GM19023 (cell line): ENCODE results near the gene PRG3.

Experiments
- ATAC-seq: cut with Tn5 transposase; IDR thresholded peaks from one replicate; pipeline ENCODE4 v1.9.1; 2021; ENCODE audit warnings: mild to moderate bottlenecking, moderate library complexity; ENCODE audit not compliant: unreplicated experiment

PRG3 gene, protein sequence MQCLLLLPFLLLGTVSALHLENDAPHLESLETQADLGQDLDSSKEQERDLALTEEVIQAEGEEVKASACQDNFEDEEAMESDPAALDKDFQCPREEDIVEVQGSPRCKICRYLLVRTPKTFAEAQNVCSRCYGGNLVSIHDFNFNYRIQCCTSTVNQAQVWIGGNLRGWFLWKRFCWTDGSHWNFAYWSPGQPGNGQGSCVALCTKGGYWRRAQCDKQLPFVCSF

DNA sequence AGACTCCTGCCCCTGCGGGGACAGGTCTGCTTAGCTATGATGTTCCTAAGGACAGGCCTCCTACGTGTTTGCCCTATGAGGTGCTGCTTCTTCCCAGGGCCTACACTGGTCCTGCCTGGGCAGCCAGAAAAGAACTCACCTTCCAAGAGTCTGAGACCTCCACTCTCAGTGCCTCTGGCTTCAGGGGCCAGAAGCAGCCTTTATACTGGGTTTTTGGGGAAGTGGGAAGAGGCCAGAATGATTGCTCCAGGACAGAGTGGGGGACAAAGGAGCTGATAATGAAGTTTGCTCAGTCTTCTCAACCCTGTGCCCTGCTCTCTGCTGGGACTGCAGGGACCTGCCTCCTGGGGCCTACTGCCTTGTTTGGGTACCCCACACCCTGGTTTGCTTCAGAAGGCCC is at the start of gene PRG3:
TSS of gene PRG3 (minus strand) at position 176 of the 400 bp plus-strand sequence. CDS start 442 bp downstream, outside the sequence.
- ATAC-seq: no peak

DNA sequence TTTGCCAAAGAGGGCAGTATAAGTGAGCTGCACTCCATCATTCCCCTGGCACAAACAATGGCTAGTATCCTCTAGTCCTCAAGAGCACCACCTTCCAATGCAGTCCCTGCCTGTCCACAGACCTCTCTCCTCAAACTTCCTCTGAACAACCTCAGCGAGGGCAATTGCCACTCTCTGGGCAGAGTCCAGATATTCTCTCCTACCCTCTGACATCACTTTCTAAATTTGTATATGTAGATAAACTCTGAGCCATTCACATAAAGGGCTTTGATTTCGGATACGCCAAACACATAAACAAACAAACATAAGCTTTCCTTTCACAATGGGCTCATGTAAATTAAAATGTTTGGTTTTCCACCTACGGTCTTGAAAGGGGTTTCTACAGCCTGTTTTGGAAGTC is 49.0 kb upstream of the PRG3 start:
- no peak for ATAC-seq

DNA sequence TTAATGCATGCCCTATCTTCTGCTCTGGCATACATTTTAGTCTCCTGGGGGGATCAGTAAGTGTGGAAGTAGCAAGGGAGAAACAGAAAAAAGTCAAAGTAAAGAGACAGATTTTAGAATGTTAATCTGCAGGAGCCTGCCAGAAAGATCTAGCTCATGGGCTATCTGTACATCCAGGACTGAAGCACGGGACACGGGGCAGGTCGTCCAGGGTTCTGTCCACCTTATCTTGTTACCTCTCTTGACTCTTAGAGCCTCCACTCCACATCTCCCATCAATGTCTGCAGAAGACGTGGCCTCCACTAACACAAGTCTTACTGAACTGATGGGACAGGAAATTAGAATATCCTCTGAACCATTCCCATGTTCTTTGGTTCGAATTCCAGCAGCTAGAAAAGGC is 47.7 kb upstream of the PRG3 start:
- no peak for ATAC-seq

DNA sequence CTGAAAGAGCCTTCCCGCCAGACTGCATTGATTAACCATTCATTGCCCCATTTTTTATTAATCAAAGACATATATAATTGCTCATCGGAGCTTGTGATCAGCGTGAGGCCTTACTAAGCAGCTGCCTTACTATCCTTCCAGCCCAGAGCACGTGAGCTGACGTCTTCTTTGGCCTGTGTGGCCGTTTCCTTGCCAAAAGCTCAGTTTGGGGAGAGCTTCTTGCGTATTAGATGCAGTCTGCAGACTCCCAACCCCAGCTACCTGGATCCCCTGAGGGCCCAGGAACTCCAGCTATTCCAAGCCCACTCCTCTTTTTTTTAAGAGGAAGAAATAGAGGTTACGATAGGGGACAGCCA is 46.8 kb upstream of the PRG3 start:
- ATAC-seq: no peak

DNA sequence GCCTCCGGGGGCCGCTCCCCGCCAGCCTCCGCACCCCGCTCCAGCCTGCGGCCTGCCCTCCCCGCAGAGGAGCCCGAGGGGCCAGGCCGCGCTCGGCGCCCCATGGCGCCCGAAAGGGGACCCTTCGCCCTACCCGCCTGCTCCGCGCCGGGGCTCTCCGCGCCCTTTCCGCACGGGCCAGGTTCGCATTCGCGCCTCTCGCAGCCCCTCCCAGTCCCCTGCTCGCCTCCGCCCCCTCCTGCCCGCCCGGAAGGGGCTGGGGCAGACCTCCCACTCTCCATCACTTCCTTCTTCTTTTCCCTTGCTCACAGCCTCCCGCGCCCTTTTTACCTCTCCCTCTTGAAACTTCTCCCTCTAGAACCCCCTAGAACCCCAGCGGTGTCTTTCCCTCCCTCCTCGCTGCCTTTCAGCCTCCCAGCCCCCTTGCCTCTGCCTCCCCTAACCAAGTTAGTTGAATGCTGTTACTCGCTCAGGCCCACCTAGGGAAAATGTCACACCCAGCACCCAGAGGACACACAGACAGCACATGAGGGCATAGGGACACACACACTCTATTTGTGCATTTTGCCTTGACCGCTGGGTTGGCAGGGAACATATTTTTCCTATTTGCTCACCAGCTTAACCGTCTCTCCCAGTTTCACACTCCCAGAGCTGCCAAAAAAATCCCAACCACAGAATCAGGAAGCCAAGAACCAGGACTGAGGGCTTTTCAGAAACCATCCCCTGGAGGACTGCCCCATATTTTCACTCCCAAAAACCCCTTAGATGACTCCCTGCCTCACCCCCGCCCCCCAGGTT is 46.2 kb upstream of the PRG3 start, which contains the start of gene SLC43A3:
TSS of gene SLC43A3 (minus strand) at position 193 of the 798 bp plus-strand sequence. CDS start 949 bp downstream, outside the sequence.
- peak; percentile 59 for ATAC-seq

DNA sequence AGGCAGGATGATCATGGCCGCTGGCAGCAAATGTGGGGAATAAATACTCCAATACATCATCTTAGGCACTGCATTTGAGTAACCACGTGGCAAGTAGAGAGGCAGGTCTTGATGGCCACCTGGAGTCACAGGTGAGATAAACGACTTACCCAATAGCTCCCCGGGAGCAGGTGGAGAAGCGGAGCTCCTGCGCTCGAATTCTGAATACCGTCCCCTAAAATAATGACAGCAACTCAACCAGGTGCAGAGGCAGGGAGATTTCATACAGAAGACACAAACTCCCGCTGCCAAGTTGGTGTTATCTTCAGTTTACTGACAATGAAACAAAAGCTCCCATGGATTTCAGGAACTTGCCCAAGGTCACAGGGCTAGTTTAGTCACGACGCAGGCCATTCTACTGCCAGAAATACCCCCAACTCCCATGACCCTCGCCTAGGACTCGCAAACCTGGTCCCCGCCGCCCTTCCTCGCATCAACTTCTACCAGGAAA is 45.5 kb upstream of the PRG3 start:
- ATAC-seq: no peak

DNA sequence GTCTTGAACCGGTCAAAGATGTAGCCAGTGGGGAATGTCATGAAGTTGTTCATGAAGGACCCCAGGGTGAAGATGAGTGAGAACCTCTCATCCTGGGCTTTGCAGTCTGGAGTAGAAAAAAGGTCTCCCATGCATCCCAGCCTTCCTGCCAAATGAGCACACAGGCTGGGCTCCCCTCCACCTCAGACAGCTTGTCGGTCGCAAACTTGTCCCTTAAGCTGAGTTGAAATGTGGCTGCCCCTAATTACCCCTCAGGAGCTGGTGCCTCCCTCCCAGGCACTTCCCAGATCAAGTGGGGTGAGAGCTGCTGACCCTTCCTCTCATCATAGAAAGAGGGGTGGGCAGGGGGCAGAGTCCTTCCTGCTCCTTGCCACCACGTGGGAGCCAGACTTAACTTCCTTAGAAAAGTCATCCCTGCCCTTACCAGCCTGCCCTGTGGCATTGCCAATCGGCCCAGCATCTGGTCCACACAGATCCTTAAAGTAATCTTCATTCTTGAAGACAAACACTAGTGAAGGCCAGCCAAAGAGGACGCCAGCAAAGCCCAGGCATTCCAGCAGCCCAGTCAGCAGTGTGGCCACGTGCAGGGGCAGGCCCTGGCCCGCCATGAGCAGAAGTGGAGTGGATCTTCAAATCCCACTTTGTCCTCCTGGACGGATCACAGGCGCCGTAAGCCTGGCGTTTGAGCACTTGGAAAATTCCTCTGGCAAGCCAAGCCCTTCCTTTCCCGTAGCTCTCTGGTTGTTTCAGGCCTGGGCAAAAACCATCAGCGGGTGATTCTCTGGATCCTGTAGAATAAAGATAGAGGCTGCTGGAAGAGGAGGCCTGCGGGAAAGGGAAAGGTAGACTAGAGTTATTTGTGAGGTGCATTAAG is 44.9 kb upstream of the PRG3 start:
- ATAC-seq: no peak

DNA sequence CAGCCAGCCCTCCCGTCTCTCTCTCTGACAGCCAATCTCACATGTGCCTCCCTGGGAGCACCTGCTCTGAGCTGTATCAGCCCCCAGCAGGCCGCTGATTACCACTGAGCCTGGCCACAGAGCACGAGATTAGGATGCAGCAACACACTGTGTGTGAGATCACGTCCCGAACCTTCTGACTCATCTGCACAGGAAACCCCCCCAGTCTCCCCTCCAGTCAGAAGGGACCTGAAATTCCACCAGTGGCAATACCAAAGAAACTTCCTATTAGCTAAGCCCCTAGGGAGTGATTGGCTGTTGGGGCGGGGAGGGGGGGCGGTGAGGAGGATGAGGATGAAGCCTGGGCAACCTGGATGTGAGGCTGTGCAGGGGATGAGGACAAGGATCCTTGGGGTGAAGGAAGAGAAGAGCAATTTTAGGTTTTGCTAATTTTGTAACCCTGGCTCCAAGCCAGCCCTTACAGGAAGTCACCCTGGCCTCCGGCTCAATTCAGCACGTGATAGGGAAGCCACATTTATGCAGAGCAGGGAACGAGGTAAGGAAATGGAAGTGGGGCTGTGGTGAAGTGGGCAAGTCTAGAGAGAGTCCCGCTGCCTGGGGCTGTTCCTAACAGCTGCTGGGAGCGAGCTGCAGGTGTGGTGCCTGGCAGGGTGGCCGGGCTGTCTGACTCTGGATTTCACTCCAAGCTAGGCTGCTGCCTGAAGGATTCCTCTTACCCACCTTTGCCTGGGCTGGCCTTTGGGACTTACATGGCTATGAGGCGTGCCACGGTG is 44.0 kb upstream of the PRG3 start:
- peak; percentile 90 for ATAC-seq

DNA sequence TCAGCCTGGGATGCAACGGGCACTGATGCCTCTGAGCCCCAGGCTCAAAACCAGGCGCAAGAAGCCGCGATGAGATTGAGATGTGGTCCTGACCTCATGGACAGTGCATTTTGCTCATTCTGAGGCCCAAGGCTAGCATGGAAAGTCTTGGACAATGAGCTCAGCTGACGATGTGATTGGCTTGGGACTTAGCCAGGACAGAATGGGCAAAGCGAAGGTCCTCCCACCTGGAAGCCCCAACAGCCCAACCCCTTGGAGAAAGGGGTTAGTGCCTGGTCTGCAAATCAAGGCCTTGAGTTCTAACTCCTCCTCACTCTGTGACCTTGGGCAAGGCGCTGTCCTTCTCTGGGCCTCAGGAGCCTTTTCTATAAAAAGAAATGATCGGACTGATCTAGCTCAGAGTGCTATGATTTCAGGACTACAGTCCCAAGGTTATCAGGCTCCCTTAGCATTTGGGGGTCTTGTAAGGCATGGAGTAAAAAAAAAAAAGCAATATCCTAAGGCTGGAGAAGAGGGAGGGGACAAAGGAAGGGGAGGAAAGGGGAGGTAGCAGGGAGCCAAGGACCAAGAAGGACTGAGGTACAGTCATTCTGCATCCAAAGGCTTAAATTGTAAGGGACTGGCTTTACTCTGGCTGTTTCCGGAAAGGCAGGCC is 43.3 kb upstream of the PRG3 start:
- ATAC-seq: no peak

DNA sequence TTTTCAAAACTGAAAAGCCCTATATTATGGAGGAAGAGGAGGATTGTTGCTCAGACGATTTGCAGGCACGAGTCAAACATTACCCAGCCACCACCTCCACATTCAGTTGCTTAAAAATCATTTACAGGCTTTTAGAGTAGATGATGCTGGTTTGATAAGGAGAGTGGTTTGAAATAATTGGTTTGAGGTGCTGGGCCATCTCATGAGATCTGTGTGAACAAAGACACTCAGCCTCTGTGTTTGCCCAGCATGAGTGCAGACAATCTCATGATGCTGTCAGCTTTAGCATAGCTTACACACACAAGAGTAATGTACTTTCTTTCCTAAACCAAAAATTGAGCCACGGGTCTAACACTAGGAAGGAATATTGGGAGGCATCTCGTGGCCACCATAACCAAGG is 41.7 kb upstream of the PRG3 start:
- no peak for ATAC-seq

DNA sequence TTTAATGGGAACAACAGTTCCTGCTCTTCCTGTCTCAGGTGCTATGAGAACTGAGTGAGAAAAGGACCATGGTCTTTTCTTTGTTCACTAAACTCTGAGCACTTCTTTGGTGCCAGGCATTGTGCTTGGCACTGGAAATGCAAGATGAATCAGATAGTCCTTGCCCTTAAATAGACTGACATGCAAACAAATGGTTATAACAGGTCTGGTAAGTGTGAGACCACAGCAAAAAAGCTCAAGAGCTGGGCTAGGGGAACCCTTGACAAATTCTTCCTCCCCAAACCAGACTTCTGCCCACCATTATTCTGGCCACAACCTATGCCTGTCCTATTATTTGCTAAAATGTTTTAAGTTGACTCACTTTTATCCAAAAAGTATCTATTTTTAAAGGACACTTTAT is 40.9 kb upstream of the PRG3 start:
- ATAC-seq: no peak

DNA sequence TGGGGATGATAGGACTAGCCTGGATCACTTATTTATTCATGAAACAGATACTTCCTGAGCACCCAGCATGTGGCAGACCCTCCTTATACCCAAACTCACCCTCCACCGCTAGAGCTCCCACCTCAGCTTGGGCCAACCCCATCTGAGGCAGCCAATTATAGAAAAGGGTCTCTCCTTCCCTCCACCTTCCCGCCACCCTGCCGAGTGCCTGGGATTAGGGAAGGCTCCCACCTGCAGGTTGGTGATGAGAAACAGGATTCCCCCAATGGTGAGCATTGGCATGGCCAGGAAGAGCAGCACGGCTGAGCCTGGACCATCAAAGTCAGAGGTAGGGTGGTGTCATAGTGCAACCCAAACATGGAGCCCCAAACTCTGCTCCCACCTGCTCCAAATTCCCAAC is 40.1 kb upstream of the PRG3 start:
- no peak for ATAC-seq

DNA sequence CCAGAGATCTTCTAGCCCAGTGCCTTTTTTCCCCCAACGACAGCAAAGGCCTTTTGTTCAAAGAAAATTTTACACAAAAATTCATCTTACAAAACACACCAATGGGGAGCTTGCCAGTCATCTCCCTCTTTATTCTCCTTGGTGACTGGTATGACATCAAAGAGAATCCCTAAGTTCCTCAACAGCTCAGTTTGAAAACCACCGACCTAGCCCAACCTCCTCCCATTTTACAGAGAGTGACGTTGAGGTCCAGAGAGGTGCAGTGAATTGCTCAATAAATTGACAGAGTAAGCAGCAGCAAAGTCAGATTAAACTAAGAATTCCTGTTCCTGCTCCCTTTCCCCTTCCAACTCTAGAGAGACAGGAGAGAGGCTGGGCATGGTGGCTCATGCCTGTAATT is 38.2 kb upstream of the PRG3 start:
- no peak for ATAC-seq

DNA sequence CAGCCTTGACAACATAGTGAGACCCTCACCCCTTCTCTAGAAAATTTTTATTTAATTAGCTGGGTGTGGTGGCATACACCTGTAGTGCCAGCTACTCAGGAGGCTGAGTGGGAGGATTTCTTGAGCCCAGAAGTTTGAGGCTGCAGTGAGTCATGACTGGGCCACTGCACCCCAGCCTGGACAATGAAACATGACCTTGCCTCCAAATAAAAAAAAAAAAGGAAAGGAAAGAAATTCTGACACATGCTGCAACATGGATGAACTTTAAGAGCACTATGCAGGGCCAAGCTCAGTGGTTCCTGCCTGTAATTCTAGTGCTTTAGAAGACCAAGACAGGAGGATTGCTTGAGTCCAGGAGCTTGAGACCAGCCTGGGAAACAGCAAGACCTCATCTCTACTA is 37.2 kb upstream of the PRG3 start:
- no peak for ATAC-seq

DNA sequence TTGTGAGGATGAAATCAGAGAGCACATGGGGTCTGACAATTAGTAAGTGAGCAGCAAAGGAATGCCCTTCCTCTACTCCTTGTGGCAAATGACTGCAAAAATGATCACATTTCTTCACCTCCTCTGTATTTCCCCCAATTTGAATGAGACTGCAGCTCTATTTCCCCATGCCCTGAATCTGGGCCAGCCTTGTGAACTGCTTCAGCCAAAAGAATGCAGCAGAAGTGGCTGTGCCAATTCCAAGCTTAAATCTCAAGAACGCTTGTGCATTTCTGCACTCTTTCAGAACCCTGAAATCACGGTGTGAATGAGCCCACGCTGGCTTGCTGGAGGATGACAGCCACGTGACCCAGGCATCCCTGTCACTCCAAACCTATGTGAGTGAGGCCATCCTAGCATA is 36.1 kb upstream of the PRG3 start:
- ATAC-seq: no peak

DNA sequence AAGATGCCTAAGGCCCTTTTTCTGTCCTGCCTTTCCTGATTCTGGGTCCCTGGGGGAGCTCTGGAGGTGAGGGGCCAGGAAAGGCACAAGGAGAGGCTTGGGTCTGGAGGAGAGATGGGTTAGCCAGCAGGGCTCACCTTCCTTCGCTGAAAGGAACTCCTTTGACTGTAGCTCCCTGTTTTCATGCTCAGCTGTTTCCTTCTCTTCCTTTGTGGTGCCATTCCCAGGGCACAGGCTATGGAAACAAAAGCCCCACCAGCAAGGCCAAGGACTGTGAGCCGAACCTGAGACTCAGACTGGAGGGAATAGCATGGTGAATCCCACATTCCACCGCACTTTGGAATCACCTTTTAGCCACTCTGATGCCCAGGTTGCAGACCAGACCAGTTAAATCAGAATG is 35.5 kb upstream of the PRG3 start:
- ATAC-seq: no peak

DNA sequence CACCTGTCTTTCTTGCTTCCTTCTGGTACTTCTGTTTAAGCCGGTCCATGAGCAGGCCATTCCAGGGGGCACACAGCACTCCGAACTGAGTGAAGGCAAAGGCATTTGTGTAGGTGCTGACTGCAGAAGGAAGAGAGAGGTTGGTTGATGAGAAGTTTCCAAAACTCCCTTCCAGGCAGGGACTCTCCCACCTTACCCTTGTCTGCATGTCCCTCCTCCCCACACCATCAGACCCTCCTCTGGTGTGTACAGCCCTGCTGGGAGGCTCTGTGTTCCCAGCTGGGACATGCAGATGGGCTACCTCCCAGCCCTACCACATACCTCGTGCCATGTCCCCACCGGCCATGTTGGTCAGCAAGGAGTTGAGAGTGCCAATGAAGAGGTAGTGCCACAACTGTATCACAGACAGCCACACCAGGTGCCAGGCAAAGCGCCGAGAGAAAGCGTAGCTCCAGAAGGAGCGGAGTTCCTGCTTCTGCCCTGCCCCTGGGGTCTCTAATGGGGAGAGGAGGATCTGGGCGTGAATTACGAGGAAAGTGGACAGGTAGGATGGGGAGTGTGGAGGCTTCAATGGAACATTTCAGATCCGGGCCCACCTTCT is 33.8 kb upstream of the PRG3 start:
- no peak for ATAC-seq

DNA sequence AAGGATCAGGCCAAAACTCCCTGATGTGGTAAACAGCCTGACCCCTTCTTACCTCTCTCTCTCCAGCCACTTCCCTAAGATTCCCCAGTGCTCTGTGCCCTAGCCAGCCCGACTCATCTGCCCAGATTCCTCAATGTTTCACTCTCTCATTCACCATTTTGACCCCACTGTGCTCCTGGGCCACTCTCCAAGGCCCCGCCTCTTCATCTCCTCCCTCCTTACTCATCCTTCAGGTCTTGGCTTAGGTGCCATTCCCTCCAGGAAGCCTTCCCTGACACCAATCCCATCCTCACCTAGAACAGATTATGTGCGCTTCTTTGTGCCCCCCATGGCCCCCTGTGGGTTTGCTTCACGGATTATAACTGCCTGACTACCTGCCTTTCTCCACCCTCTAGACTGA is 32.7 kb upstream of the PRG3 start:
- ATAC-seq: no peak

DNA sequence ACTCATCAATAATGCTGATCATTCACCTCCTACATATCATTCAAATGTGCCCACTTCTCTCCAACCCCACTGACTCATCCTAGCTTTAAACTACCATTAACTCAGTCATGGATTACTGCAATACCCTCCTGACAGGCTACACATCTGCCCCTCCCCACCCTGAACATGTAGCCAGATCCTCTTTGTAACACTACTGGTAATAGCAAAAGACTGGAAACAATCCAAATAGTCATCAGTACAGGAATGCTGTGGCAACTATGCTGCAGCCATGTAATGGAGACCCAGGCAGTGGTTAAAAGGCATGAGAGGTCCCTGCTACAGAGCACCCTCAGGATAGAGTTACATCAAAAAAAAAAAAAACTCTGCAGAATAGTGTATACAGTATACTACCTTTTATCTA is 29.3 kb upstream of the PRG3 start:
- ATAC-seq: no peak
